KBM-7 (cell line): ENCODE measurements around the gene CAMK2B.

ENCODE experiments used
- DNase-seq: peaks from one replicate; pipeline ENCODE4 v3.0.0-alpha.2; 2015
- in situ Hi-C: fragments of 300-500 bp; cut with MboI; formaldehyde crosslinking; loops from 2 replicates; pipeline ENCODE4 v1.14.3; 2020; ENCODE audit warnings: low sequenced_read_pairs, low pct_unique_long_range_greater_than_20kb, mixed read lengths

Gene CAMK2B

GRCh38 chr7:44225566-44226395 lies 99.6 kb downstream of the CAMK2B start:
- DNase-seq: no peak
- in situ Hi-C loops: loop anchor here (25.0 kb wide), 1 partner anchor 262 kb away; the partner anchor contains the start of gene NUDCD3

GRCh38 chr7:44224974-44225565 lies 100.3 kb downstream of the CAMK2B start:
- in situ Hi-C loops: loop anchor here (25.0 kb wide), 1 partner anchor 262 kb away; the partner anchor contains the start of gene NUDCD3
- DNase-seq: no peak

GRCh38 chr7:44224080-44224973 lies 101.1 kb downstream of the CAMK2B start:
- no peak for DNase-seq
- in situ Hi-C loops: no loop called here

- in situ Hi-C loops: no loop called here
- no peak for DNase-seq
These were observed 101.9 kb downstream of the CAMK2B start for GRCh38 chr7:44223362-44224079.

GRCh38 chr7:44222776-44223261 lies 102.6 kb downstream of the CAMK2B start:
- in situ Hi-C loops: no loop called here
- DNase-seq: no peak

- in situ Hi-C loops: no loop called here
- no peak for DNase-seq
These were observed 103.3 kb downstream of the CAMK2B start for GRCh38 chr7:44222074-44222473.

- in situ Hi-C loops: no loop called here
- no peak for DNase-seq
These were observed 104.1 kb downstream of the CAMK2B start for GRCh38 chr7:44221231-44221791.

- DNase-seq: no peak
- in situ Hi-C loops: no loop called here
These were observed 104.9 kb downstream of the CAMK2B start for GRCh38 chr7:44220358-44221112.

GRCh38 chr7:44220046-44220357 lies 105.4 kb downstream of the CAMK2B start:
- in situ Hi-C loops: no loop called here
- no peak for DNase-seq

GRCh38 chr7:44219371-44220045 lies 105.9 kb downstream of the CAMK2B start:
- no peak for DNase-seq
- in situ Hi-C loops: no loop called here

- DNase-seq: no peak
- in situ Hi-C loops: no loop called here
These were observed 106.8 kb downstream of the CAMK2B start for GRCh38 chr7:44218418-44219201.

GRCh38 chr7:44217852-44218402 lies 107.5 kb downstream of the CAMK2B start:
- in situ Hi-C loops: no loop called here
- no peak for DNase-seq

GRCh38 chr7:44217223-44217714 lies 108.1 kb downstream of the CAMK2B start:
- no peak for DNase-seq
- in situ Hi-C loops: no loop called here

- in situ Hi-C loops: no loop called here
These were observed 108.7 kb downstream of the CAMK2B start for GRCh38 chr7:44216521-44217222.

GRCh38 chr7:44216019-44216418 lies 109.4 kb downstream of the CAMK2B start:
- no peak for DNase-seq
- in situ Hi-C loops: no loop called here

More at GRCh38 chr7:44216521-44217222, 108.7 kb downstream of the CAMK2B start:
- no peak for DNase-seq

GRCh38 chr7:44215531-44215930 lies 109.9 kb downstream of the CAMK2B start:
- in situ Hi-C loops: no loop called here
- no peak for DNase-seq
